SU-DHL-6 (cell line): ENCODE results near the gene PKN2.

Experiments
- EZH2phosphoT487 ChIP-seq: fragments of 200-600 bp; sonication (generic), shearing (Covaris generic); conservative IDR thresholded peaks from 2 replicates; pipeline ENCODE4 v1.6.1; 2018; ENCODE audit warnings: mild to moderate bottlenecking, antibody characterized with exemption, low read length, moderate library complexity, mixed read lengths
- TF ChIP-seq, protein P1 (sequence below): fragments of 200-600 bp; sonication (generic); IDR thresholded peaks from one replicate; pipeline ENCODE4 v1.5.1; 2017; ENCODE audit warnings: antibody characterized with exemption, mild to moderate bottlenecking, low read length, moderate library complexity; ENCODE audit not compliant: insufficient read depth, poor library complexity, severe bottlenecking

DNA sequence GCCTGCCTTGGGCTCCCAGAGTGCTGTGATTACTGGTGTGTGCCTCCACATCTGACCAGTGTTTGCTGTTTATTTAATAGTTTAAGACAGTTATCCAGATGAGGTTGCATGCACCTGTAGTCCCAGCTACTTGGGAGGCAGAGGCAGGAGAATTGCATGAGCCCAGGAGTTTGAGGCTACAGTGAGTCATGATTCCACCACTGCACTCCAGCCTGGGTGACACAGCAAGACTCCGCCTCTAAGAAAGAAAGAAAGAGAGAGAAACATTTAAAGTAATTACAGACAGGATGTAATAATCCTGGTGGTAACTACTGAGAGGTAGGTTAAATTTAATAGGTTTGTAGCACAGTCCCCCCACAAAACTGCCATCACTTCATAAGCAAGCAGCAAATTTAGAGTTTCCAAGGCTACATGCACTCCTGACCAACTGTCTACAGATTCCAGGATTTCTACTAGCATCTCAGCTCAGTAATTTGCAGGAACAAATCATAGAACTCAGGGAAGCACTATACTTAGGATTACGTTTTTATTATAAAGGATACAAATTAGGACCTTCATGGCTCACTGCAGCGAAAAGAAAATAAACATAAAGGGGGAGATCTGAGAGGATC is 89.6 kb downstream of the PKN2 start:
- TF ChIP-seq, protein P1, sequence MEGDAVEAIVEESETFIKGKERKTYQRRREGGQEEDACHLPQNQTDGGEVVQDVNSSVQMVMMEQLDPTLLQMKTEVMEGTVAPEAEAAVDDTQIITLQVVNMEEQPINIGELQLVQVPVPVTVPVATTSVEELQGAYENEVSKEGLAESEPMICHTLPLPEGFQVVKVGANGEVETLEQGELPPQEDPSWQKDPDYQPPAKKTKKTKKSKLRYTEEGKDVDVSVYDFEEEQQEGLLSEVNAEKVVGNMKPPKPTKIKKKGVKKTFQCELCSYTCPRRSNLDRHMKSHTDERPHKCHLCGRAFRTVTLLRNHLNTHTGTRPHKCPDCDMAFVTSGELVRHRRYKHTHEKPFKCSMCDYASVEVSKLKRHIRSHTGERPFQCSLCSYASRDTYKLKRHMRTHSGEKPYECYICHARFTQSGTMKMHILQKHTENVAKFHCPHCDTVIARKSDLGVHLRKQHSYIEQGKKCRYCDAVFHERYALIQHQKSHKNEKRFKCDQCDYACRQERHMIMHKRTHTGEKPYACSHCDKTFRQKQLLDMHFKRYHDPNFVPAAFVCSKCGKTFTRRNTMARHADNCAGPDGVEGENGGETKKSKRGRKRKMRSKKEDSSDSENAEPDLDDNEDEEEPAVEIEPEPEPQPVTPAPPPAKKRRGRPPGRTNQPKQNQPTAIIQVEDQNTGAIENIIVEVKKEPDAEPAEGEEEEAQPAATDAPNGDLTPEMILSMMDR = no peak
- no peak for TF ChIP-seq EZH2phosphoT487
